Retinal pigment epithelial cell (primary cell): ENCODE results near the gene ZNF723.
"Not testable (repeated sequence)": the region's sequence is repeated elsewhere in the genome, so short reads cannot be mapped to it uniquely, and the experiment has no call there.

Experiments
- DNase-seq: peaks from one replicate; pipeline ENCODE4 v3.0.0-alpha.2; 2010; ENCODE audit warnings: low read depth
- H3K4me3 ChIP-seq: 2 replicates; pipeline ENCODE4 v1.5.1; 2011; ENCODE audit warnings: mild to moderate bottlenecking, low read length, control low read depth, moderate library complexity
- CTCF ChIP-seq: conservative IDR thresholded peaks from 2 replicates; pipeline ENCODE4 v1.5.1; 2011; ENCODE audit warnings: low read depth, low read length, control low read depth, inconsistent platforms

Gene ZNF723

DNA sequence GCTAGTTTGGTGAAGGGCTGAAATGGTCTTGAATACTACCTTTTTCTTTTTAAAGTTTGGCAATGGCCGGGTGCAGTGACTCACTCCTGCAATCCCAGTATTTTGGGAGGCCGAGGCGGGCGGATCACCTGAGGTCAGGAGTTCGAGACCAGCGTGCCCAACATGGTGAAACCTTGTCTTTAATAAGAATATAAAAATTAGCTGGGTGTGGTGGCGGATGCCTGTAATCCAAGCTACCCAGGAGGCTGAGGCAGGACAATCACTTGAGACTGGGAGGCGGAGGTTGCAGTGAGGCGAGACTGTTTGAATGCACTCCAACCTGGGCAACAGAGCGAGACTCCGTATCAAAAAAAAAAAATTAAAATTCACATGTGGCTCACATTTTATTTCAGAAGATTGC, 880 bp upstream of the ZNF723 start:
- no peak overlapping the region for H3K4me3 ChIP-seq
- no peak for DNase-seq
- no peak for TF ChIP-seq CTCF

- DNase-seq, H3K4me3 ChIP-seq: not testable (repeated sequence)
Measured at GRCh38 chr19:22857713-22858320, 25.7 kb downstream of the ZNF723 start.

DNA sequence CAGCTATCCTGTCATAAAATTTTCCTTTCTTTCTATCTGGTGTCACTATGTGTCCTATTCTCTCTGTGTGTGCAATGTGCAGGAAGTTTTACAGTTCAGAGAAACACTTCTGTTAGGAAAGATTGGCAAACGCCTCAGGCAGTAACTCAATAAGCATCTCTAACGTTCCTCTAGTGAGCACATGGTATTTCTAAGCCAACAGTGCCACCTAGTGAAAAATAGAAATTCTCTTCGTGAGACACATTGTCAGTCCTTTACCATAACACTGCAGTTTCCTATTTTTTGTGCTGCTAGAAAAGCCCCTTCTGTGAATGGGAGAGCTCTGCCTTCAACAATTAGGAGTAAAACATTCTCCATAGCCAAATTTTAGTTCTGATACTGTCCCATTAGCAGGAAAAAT, 50.7 kb downstream of the ZNF723 start:
- no peak overlapping the region for H3K4me3 ChIP-seq
- DNase-seq: no peak
- TF ChIP-seq CTCF: peak; percentile 18

DNA sequence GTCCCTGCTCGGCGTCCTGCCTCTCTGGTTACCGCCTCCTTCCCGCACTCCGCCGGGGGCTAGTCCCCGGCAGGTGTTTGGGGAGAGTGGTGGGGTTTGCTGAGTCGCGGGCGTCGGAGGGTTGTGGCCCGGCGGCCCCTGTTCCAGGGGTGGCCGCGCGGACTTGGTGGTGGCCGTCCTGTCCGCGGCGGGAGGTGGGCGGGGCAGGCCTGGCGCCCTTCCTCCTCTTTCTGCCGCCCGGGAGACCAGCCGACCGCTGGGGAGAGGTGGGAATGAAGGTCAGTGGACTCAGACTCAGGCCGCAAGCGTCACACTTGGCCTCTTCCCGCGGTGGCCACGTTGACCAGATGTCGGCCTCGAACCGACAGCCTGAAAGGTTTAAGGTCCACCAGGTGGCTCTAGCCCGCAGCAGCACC, 61.8 kb downstream of the ZNF723 start:
- no peak for DNase-seq
- no peak for TF ChIP-seq CTCF
- no peak overlapping the region for H3K4me3 ChIP-seq

DNA sequence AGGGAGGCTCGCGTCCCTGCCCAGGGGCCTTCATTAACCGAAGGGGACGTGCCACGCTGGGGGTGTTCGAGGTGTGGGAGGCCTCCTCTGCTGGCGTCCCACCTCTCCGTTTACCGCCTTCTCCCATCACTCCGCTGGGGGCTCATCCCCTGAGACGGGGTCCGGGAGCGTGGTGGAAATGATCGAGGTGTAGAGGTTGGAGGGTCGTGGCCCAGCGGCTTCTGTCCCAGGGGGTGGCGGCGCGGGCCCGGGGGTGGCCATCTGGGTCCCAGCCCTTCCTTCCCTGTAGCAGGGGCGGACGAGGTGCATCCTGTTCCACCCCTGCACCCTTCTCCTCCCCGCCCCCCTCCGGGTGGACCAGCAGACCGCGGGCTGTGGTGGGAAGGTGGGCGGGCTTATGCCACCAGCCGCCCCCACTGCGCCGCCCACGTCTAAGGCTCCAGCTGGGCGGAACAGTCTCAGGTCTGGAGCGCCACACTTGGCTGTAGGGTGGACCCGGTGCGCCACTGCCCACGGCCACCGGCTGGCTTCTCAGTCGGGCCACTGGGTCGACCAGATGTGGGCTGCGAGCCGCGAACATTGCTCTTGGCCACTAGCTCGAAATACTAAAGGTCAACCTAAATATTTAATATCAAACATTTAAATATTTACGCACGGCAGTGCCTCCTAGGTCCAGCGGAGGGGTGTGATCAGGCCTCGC, 69.5 kb downstream of the ZNF723 start:
- TF ChIP-seq CTCF: no peak
- H3K4me3 ChIP-seq: no peak overlapping the region
- DNase-seq: no peak
